Hepatocyte (in vitro differentiated cells): ENCODE measurements around the gene ANKRD30BL. TPM values are rescaled to one million over a fixed set of nuclear protein-coding genes. Genes with fewer than 3 reads are reported as not detected.
"Not testable (repeated sequence)": the region's sequence is repeated elsewhere in the genome, so short reads cannot be mapped to it uniquely, and the experiment has no call there.

Source experiments
- DNase-seq: peaks from one replicate; pipeline ENCODE4 v3.0.0-alpha.2; 2016; ENCODE audit warnings: low spot score
- H2AFZ ChIP-seq: fragments of 200-600 bp; sonication (generic); 2 replicates; pipeline ENCODE4 v1.6.0; 2016; ENCODE audit warnings: antibody characterized with exemption, mild to moderate bottlenecking
- H3K27ac ChIP-seq: fragments of 200-600 bp; sonication (generic); 2 replicates; pipeline ENCODE4 v1.5.1; 2016; ENCODE audit warnings: mild to moderate bottlenecking
- H3K27me3 ChIP-seq: fragments of 200-600 bp; sonication (generic); 2 replicates; pipeline ENCODE4 v1.6.1; 2016
- H3K36me3 ChIP-seq: fragments of 200-600 bp; sonication (generic); replicated peaks from 2 replicates; pipeline ENCODE4 v1.5.1; 2016; ENCODE audit warnings: low read depth; ENCODE audit not compliant: insufficient read depth
- H3K4me1 ChIP-seq: fragments of 200-600 bp; sonication (generic); 2 replicates; pipeline ENCODE4 v1.5.1; 2016; ENCODE audit warnings: mild to moderate bottlenecking, moderate library complexity; ENCODE audit not compliant: insufficient read depth
- H3K4me2 ChIP-seq: fragments of 200-600 bp; sonication (generic); 2 replicates; pipeline ENCODE4 v1.6.0; 2016
- H3K4me3 ChIP-seq: fragments of 200-600 bp; sonication (generic); 2 replicates; pipeline ENCODE4 v1.5.1; 2016; ENCODE audit warnings: mild to moderate bottlenecking
- H3K79me2 ChIP-seq: fragments of 200-600 bp; sonication (generic); 2 replicates; pipeline ENCODE4 v1.6.0; 2017; ENCODE audit warnings: mild to moderate bottlenecking
- H3K9me2 ChIP-seq: fragments of 200-600 bp; sonication (generic); replicated peaks from 2 replicates; pipeline ENCODE4 v1.6.0; 2017; ENCODE audit warnings: mild to moderate bottlenecking; ENCODE audit not compliant: insufficient read depth
- H3K9me3 ChIP-seq: fragments of 200-600 bp; sonication (generic); 2 replicates; pipeline ENCODE4 v1.5.1; 2016; ENCODE audit warnings: low read depth, mild to moderate bottlenecking
- H4K20me1 ChIP-seq: fragments of 200-600 bp; sonication (generic); 2 replicates; pipeline ENCODE4 v1.6.0; 2016; ENCODE audit warnings: mild to moderate bottlenecking; ENCODE audit not compliant: insufficient read depth, poor library complexity, severe bottlenecking
- CTCF ChIP-seq: fragments of 200-600 bp; sonication (generic); IDR thresholded peaks from 2 replicates; pipeline ENCODE4 v1.5.1; 2016; ENCODE audit warnings: antibody characterized with exemption, mild to moderate bottlenecking; ENCODE audit not compliant: poor library complexity
- WGBS: methylation state at CpG from one replicate; pipeline ENCODE4 v1.1.6; 2016; ENCODE audit warnings: low lambda C conversion rate; ENCODE audit errors: missing lambda C conversion rate; 5-methylcytosine and 5-hydroxymethylcytosine counted together
- polyA plus RNA-seq: library from polyadenylated mRNA; unstranded; fragments of >200 nt; fragmentation: Nextera tagmentation; extraction: Ambion mirVana; gene quantifications from 2 replicates; pipeline ENCODE4 v1.2.1, GENCODE V29; 2016
- total RNA-seq: library from RNA; depleted of rRNA; stranded (reverse); fragments of >200 nt; gene quantifications from 2 replicates; pipeline ENCODE4 v1.2.3, GENCODE V29; 2014

ANKRD30BL gene
- total RNA-seq (not detected in 2 replicates), polyA plus RNA-seq (not detected in 2 replicates)

GRCh38 chr2:132161161-132162124 is at the start of gene ANKRD30BL:
TSS of gene ANKRD30BL (minus strand) at chr2:132161952. CDS start at chr2:132161705, 247 bp downstream.
- H3K36me3 ChIP-seq, H3K27ac ChIP-seq, H3K4me1 ChIP-seq, H4K20me1 ChIP-seq, H3K79me2 ChIP-seq, H3K9me3 ChIP-seq, DNase-seq, H3K9me2 ChIP-seq, H3K27me3 ChIP-seq, H3K4me2 ChIP-seq, H2AFZ ChIP-seq, H3K4me3 ChIP-seq: not testable (repeated sequence)
- WGBS = 96% methylated on average over 33 of the region's 48 CpGs

GRCh38 chr2:132202866-132203265 is 41.1 kb upstream of the ANKRD30BL start:
- H4K20me1 ChIP-seq, DNase-seq, H3K27me3 ChIP-seq, H3K4me1 ChIP-seq, H3K27ac ChIP-seq, H3K9me3 ChIP-seq, H3K36me3 ChIP-seq, H3K79me2 ChIP-seq, H3K4me3 ChIP-seq, H3K9me2 ChIP-seq, H3K4me2 ChIP-seq, H2AFZ ChIP-seq: not testable (repeated sequence)
- 83% methylated on average over 2 of the region's 2 CpGs for WGBS

- H3K4me2 ChIP-seq, H3K36me3 ChIP-seq, H3K27ac ChIP-seq, H3K4me3 ChIP-seq, H3K9me2 ChIP-seq, H3K9me3 ChIP-seq, H3K27me3 ChIP-seq, H4K20me1 ChIP-seq, H2AFZ ChIP-seq, DNase-seq, H3K4me1 ChIP-seq, H3K79me2 ChIP-seq: not testable (repeated sequence)
- 79% methylated on average over 5 of the region's 5 CpGs for WGBS
Measured at GRCh38 chr2:132192854-132193253, 31.1 kb upstream of the ANKRD30BL start.

DNA sequence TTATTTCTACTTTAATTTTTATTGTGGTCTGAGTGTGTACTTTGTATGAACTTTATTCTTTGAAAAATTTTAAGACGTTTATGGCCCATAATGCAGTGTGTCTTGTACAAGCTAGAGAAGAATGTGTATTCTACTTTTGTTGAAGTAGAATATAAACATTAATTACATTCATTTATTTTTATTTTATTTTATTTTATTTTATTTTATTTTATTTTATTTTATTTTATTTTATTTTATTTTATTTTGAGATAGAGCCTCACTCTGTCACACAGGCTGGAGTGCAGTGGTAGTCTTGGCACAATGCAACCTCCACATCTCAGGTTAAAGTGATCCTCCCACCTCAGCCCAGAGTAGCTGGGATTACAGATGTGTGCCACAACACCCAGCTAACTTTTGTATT is 5.3 kb upstream of the ANKRD30BL start:
- H2AFZ ChIP-seq, H3K9me3 ChIP-seq, H3K27me3 ChIP-seq, H3K4me1 ChIP-seq, H3K9me2 ChIP-seq, H3K36me3 ChIP-seq, H3K4me3 ChIP-seq, H3K79me2 ChIP-seq, H4K20me1 ChIP-seq, H3K4me2 ChIP-seq, DNase-seq, H3K27ac ChIP-seq: not testable (repeated sequence)
- WGBS = 95% methylated on average over 1 of the region's 1 CpG

- not testable (repeated sequence) for H3K27me3 ChIP-seq, H3K9me3 ChIP-seq, H3K4me2 ChIP-seq, H4K20me1 ChIP-seq, DNase-seq, H3K36me3 ChIP-seq, H3K9me2 ChIP-seq, H2AFZ ChIP-seq, H3K27ac ChIP-seq, H3K79me2 ChIP-seq, H3K4me1 ChIP-seq, H3K4me3 ChIP-seq
- WGBS = 98% methylated on average over 26 of the region's 33 CpGs
Measured at GRCh38 chr2:132162125-132162660, 441 bp upstream of the ANKRD30BL start.

DNA sequence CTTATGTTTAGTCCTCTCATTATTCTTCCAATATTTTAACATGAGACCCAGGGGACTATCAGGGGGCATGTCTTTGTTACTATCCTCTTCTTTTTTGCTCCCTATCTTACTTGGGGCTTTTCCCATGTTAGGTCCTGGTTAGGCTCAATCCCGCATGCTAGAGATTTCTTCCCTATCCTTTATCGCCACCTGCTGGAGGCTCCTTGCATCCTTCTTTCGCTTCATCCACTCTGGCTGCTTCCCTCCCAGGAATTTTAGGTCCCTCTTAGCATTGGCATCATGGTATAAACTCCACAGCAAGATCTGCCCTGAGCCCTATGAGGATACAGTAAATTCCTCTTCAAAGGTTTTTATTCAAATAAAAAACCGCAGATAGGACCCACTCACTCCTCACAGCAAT is 15.0 kb downstream of the ANKRD30BL start:
- not testable (repeated sequence) for H3K79me2 ChIP-seq, H2AFZ ChIP-seq, H3K4me2 ChIP-seq, H3K9me2 ChIP-seq, H4K20me1 ChIP-seq, H3K9me3 ChIP-seq, H3K36me3 ChIP-seq, H3K4me3 ChIP-seq, H3K27me3 ChIP-seq, H3K4me1 ChIP-seq, H3K27ac ChIP-seq
- TF ChIP-seq CTCF = peak; percentile 61
- 2% methylated on average over 4 of the region's 4 CpGs for WGBS
- DNase-seq = peak; percentile 75
